Head of caudate nucleus (tissue), 42 donors: ENCODE data around the gene SRF.

Experiments used
- DNase-seq, 42 donors: peaks; one replicate each; pipeline versions ENCODE4 v3.0.0 to v3.0.0-alpha.2; 2020 to 2021; ENCODE audit warnings: mixed read lengths in 7 of 42
- intact Hi-C: fragments of 100-400 bp; cut with DNase I; formaldehyde crosslinking; loops from one replicate; pipeline ENCODE4 v1.15.0; 2022

SRF gene

GRCh38 chr6:43202451-43202850 is 31.4 kb downstream of the SRF start:
- DNase-seq = no peak
- intact Hi-C loops = no loop called here

GRCh38 chr6:43203029-43203717 is 32.1 kb downstream of the SRF start:
- intact Hi-C loops = no loop called here
- DNase-seq = no peak

GRCh38 chr6:43203718-43204095 is 32.6 kb downstream of the SRF start:
- no peak for DNase-seq
- intact Hi-C loops = no loop called here

- intact Hi-C loops = no loop called here
- DNase-seq = no peak
Observed at GRCh38 chr6:43204271-43205105, 33.4 kb downstream of the SRF start.

- intact Hi-C loops = no loop called here
- DNase-seq = no peak
Observed at GRCh38 chr6:43205849-43206248, 34.8 kb downstream of the SRF start.

- intact Hi-C loops = no loop called here
- DNase-seq = no peak
Observed at GRCh38 chr6:43207286-43207685, 36.2 kb downstream of the SRF start.

- intact Hi-C loops = no loop called here
- DNase-seq = no peak
Observed at GRCh38 chr6:43211955-43212354, 40.9 kb downstream of the SRF start.

GRCh38 chr6:43213431-43213830 is 42.4 kb downstream of the SRF start:
- DNase-seq = no peak
- intact Hi-C loops = no loop called here

GRCh38 chr6:43215066-43215465 is 44.0 kb downstream of the SRF start:
- intact Hi-C loops = no loop called here
- DNase-seq = no peak

- intact Hi-C loops = no loop called here
- DNase-seq = no peak
Observed at GRCh38 chr6:43216200-43216599, 45.1 kb downstream of the SRF start.

- no peak for DNase-seq
- intact Hi-C loops = no loop called here
Observed at GRCh38 chr6:43217351-43217750, 46.3 kb downstream of the SRF start.

- intact Hi-C loops = no loop called here
- peak in 3 of 42 donors; percentile 10 to 30 (median 26) for DNase-seq
Observed at GRCh38 chr6:43219119-43219518, 48.0 kb downstream of the SRF start.

GRCh38 chr6:43219814-43220213 is 48.7 kb downstream of the SRF start:
- intact Hi-C loops = no loop called here
- DNase-seq = no peak

- intact Hi-C loops = no loop called here
- DNase-seq = no peak
Observed at GRCh38 chr6:43220439-43220951, 49.4 kb downstream of the SRF start.

- intact Hi-C loops = no loop called here
- DNase-seq = peak in 30 of 42 donors; percentile 14 to 66 (median 43)
Observed at GRCh38 chr6:43221046-43221972, 50.2 kb downstream of the SRF start.

GRCh38 chr6:43222418-43223059 is 51.5 kb downstream of the SRF start:
- no peak for DNase-seq
- intact Hi-C loops = no loop called here

GRCh38 chr6:43223175-43223574 is 52.1 kb downstream of the SRF start:
- no peak for DNase-seq
- intact Hi-C loops = no loop called here

GRCh38 chr6:43226192-43226851 is 55.3 kb downstream of the SRF start:
- intact Hi-C loops = no loop called here
- peak in 2 of 42 donors; percentile 5 to 7 for DNase-seq
